GM12892 (cell line): ENCODE data around the gene PPFIBP2.

Experiments
- POLR2A ChIP-seq: IDR thresholded peaks from 2 replicates; pipeline ENCODE4 v1.6.1; 2011; ENCODE audit warnings: low read depth, low read length, control low read depth
- POLR2AphosphoS5 ChIP-seq: IDR thresholded peaks from 2 replicates; pipeline ENCODE4 v1.6.1; 2011; ENCODE audit warnings: low read depth, low read length, control low read depth
- TAF1 ChIP-seq: IDR thresholded peaks from 2 replicates; pipeline ENCODE4 v1.6.1; 2011; ENCODE audit warnings: low read depth, mild to moderate bottlenecking, control low read depth, low read length, borderline replicate concordance

DNA sequence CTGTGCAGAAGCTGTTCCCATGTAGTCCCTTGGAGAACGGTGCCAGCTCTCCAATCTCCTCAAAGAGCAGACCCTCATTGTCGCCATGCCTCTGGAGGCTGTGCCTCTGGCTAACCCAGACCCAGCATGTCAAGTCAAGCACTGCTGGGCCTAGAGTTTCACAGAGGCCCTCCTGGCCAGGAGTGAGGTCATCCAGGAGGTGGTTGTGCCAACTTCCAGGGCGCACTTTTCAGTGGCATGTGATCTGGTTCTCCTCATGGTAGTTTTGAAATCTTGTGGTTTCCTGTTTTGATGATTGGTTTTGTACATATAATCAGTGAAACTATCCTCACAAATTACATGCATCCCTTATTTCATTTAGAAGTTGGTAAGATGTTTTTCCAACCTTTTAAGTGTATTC is 78.9 kb downstream of the PPFIBP2 start:
- TF ChIP-seq POLR2A (no peak), TAF1 (no peak), POLR2AphosphoS5 (no peak)
